Gastroesophageal sphincter (tissue), 3 donors: ENCODE results near the gene ZGPAT.

Source experiments
- EP300 ChIP-seq: sonication (generic); formaldehyde crosslinking; IDR thresholded peaks from one replicate; pipeline ENCODE4 v1.6.1; 2017; ENCODE audit warnings: antibody characterized with exemption, mild to moderate bottlenecking
- POLR2A ChIP-seq, 2 donors: fragments of 450-650 bp; IDR thresholded peaks; one replicate each; pipeline ENCODE4 v1.6.1; 2017; ENCODE audit warnings: antibody characterized with exemption in 2 of 2, mild to moderate bottlenecking in 2 of 2, moderate library complexity in 1 of 2
- POLR2AphosphoS5 ChIP-seq: sonication (generic); formaldehyde crosslinking; IDR thresholded peaks from one replicate; pipeline ENCODE4 v1.6.1; 2017; ENCODE audit warnings: antibody characterized with exemption
- TF ChIP-seq, protein P1 (sequence below), 4 experiments: fragments of 200-600 bp in 2 of 4; fragments of 450-650 bp in 2 of 4; sonication (generic) in 1 of 4; IDR thresholded peaks; one replicate each; pipeline ENCODE4 v1.5.1; 2017 to 2019; ENCODE audit warnings: antibody characterized with exemption in 4 of 4, mild to moderate bottlenecking in 2 of 4, moderate library complexity in 2 of 4

- TF ChIP-seq, protein P1, sequence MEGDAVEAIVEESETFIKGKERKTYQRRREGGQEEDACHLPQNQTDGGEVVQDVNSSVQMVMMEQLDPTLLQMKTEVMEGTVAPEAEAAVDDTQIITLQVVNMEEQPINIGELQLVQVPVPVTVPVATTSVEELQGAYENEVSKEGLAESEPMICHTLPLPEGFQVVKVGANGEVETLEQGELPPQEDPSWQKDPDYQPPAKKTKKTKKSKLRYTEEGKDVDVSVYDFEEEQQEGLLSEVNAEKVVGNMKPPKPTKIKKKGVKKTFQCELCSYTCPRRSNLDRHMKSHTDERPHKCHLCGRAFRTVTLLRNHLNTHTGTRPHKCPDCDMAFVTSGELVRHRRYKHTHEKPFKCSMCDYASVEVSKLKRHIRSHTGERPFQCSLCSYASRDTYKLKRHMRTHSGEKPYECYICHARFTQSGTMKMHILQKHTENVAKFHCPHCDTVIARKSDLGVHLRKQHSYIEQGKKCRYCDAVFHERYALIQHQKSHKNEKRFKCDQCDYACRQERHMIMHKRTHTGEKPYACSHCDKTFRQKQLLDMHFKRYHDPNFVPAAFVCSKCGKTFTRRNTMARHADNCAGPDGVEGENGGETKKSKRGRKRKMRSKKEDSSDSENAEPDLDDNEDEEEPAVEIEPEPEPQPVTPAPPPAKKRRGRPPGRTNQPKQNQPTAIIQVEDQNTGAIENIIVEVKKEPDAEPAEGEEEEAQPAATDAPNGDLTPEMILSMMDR (IDR thresholded peaks at IDR 0.05): no peak
- TF ChIP-seq POLR2A (IDR thresholded peaks at IDR 0.05): no peak
- no peak for TF ChIP-seq EP300
- no peak for TF ChIP-seq POLR2AphosphoS5
Measured at GRCh38 chr20:63679799-63680305, 28.0 kb upstream of the ZGPAT start.
